SU-DHL-6 (cell line): ENCODE measurements around the gene CC2D1A.

ENCODE experiments used
- H2AFZ ChIP-seq: fragments of 200-600 bp; sonication (generic); 2 replicates; pipeline ENCODE4 v1.6.1; 2014; ENCODE audit warnings: low read depth, mild to moderate bottlenecking, moderate library complexity, mixed read lengths, antibody characterized with exemption, low read length; ENCODE audit not compliant: severe bottlenecking
- H3F3A ChIP-seq: fragments of 200-600 bp; shearing (Covaris generic); 2 replicates; pipeline ENCODE4 v1.6.0; 2016; ENCODE audit warnings: antibody characterized with exemption, mild to moderate bottlenecking; ENCODE audit not compliant: insufficient read depth
- H3K27ac ChIP-seq: fragments of 200-600 bp; sonication (generic); 2 replicates; pipeline ENCODE4 v1.5.1; 2016; ENCODE audit warnings: low read depth, mild to moderate bottlenecking, low read length, moderate library complexity, mixed read lengths
- H3K27me3 ChIP-seq: fragments of 200-600 bp; sonication (generic), shearing (Covaris generic); 2 replicates; pipeline ENCODE4 v1.6.0; 2014; ENCODE audit warnings: mild to moderate bottlenecking, low read length
- H3K36me3 ChIP-seq: fragments of 200-600 bp; sonication (generic); 2 replicates; pipeline ENCODE4 v1.6.1; 2014; ENCODE audit warnings: mild to moderate bottlenecking, low read length, mixed read lengths
- H3K4me2 ChIP-seq: fragments of 300-600, 200-600 bp; shearing (Covaris generic), sonication (generic); 2 replicates; pipeline ENCODE4 v1.6.0; 2014; ENCODE audit warnings: low read length, low read depth, mild to moderate bottlenecking; ENCODE audit not compliant: poor library complexity, severe bottlenecking
- H3K4me3 ChIP-seq: fragments of 200-600 bp; sonication (generic); 2 replicates; pipeline ENCODE4 v1.5.1; 2014; ENCODE audit warnings: antibody characterized with exemption, low read length, mild to moderate bottlenecking, mixed read lengths; ENCODE audit not compliant: insufficient read depth, poor library complexity, severe bottlenecking
- H3K79me2 ChIP-seq: fragments of 200-600 bp; sonication (generic); 2 replicates; pipeline ENCODE4 v1.6.1; 2014; ENCODE audit warnings: mild to moderate bottlenecking, low read length, moderate library complexity; ENCODE audit not compliant: insufficient read depth
- H3K9ac ChIP-seq: fragments of 200-600 bp; sonication (generic); 2 replicates; pipeline ENCODE4 v1.7.0; 2014; ENCODE audit warnings: mild to moderate bottlenecking, low read length
- H3K9me2 ChIP-seq: fragments of 200-600 bp; sonication (generic); replicated peaks from 2 replicates; pipeline ENCODE4 v1.6.1; 2014; ENCODE audit warnings: low read length; ENCODE audit not compliant: insufficient read depth
- H3K9me3 ChIP-seq: fragments of 200-600 bp; sonication (generic); 2 replicates; pipeline ENCODE4 v1.6.1; 2014; ENCODE audit warnings: low read length, mixed read lengths; ENCODE audit not compliant: insufficient read depth
- H4K20me1 ChIP-seq: fragments of 200-600 bp; sonication (generic); 2 replicates; pipeline ENCODE4 v1.6.1; 2014; ENCODE audit warnings: low read depth, mild to moderate bottlenecking, antibody characterized with exemption, low read length, moderate library complexity, mixed read lengths
- CTCF ChIP-seq: fragments of 200-600 bp; sonication (generic); IDR thresholded peaks from one replicate; pipeline ENCODE4 v1.5.1; 2017; ENCODE audit warnings: antibody characterized with exemption, mild to moderate bottlenecking, low read length, moderate library complexity; ENCODE audit not compliant: insufficient read depth, poor library complexity, severe bottlenecking
- EZH2phosphoT487 ChIP-seq: fragments of 200-600 bp; sonication (generic), shearing (Covaris generic); conservative IDR thresholded peaks from 2 replicates; pipeline ENCODE4 v1.6.1; 2018; ENCODE audit warnings: mild to moderate bottlenecking, antibody characterized with exemption, low read length, moderate library complexity, mixed read lengths

CC2D1A gene

GRCh38 chr19:13955662-13956364 lies 49.8 kb downstream of the CC2D1A start:
- Histone ChIP-seq H3K27ac (no peak overlapping the region), H3K27me3 (no peaks in the 10 kb centered on the region)

GRCh38 chr19:13956365-13956744 lies 50.4 kb downstream of the CC2D1A start:
- no peak overlapping the region for H3K9ac ChIP-seq
- no peaks in the 10 kb centered on the region for H3K9me2 ChIP-seq
- no peaks in the 10 kb centered on the region; the same call in 1 of the 2 replicates for H4K20me1 ChIP-seq
- H2AFZ ChIP-seq, result no peak overlapping the region
- no peak overlapping the region for H3K4me2 ChIP-seq
- H3K36me3 ChIP-seq, result peaks cover 2% of the 10 kb centered on the region; the same call in 1 of the 2 replicates
- no peak overlapping the region for H3K4me3 ChIP-seq
- H3K27me3 ChIP-seq, result no peaks in the 10 kb centered on the region
- no peak overlapping the region for H3K27ac ChIP-seq
- TF ChIP-seq EZH2phosphoT487 (no peak), CTCF (no peak)
- no peaks in the 10 kb centered on the region for H3K9me3 ChIP-seq
- peaks cover 16% of the 10 kb centered on the region for H3K79me2 ChIP-seq
- no peaks in the 10 kb centered on the region for H3F3A ChIP-seq

More at GRCh38 chr19:13955662-13956364, 49.8 kb downstream of the CC2D1A start:
- Histone ChIP-seq H3K79me2 (peaks cover 16% of the 10 kb centered on the region), H3K9me2 (no peaks in the 10 kb centered on the region), H3K4me3 (no peak overlapping the region), H3K9me3 (no peaks in the 10 kb centered on the region), H3K9ac (no peak overlapping the region), H3F3A (no peaks in the 10 kb centered on the region), H3K36me3 (peaks cover 2% of the 10 kb centered on the region; the same call in 1 of the 2 replicates), H2AFZ (no peak overlapping the region), H3K4me2 (no peak overlapping the region), H4K20me1 (no peaks in the 10 kb centered on the region; the same call in 1 of the 2 replicates)
- no peak for TF ChIP-seq CTCF
- TF ChIP-seq EZH2phosphoT487, result no peak

- H3F3A ChIP-seq, result no peaks in the 10 kb centered on the region
- H3K9me3 ChIP-seq, result no peaks in the 10 kb centered on the region
- H3K4me3 ChIP-seq, result no peak overlapping the region
- no peak overlapping the region for H3K4me2 ChIP-seq
- H3K27me3 ChIP-seq, result no peaks in the 10 kb centered on the region
- no peaks in the 10 kb centered on the region for H3K9me2 ChIP-seq
- H3K27ac ChIP-seq, result no peak overlapping the region
- H3K9ac ChIP-seq, result no peak overlapping the region
- H3K79me2 ChIP-seq, result peaks cover 16% of the 10 kb centered on the region
- TF ChIP-seq CTCF (no peak), EZH2phosphoT487 (no peak)
- H2AFZ ChIP-seq, result no peak overlapping the region
- peaks cover 4% of the 10 kb centered on the region; the same call in 1 of the 2 replicates for H3K36me3 ChIP-seq
- no peaks in the 10 kb centered on the region; the same call in 1 of the 2 replicates for H4K20me1 ChIP-seq
These were observed 51.0 kb downstream of the CC2D1A start for GRCh38 chr19:13957051-13957450.
